Stimulated activated naive CD4-positive, alpha-beta T cell treated with Interleukin-2 at 50 U/mL for 16 hours (primary cell): ENCODE measurements around the gene ABCC3.

ENCODE experiments used
- DNase-seq: peaks from one replicate; lab custom pipeline; 2025; lab: John Stamatoyannopoulos, UW

ABCC3 gene

DNA sequence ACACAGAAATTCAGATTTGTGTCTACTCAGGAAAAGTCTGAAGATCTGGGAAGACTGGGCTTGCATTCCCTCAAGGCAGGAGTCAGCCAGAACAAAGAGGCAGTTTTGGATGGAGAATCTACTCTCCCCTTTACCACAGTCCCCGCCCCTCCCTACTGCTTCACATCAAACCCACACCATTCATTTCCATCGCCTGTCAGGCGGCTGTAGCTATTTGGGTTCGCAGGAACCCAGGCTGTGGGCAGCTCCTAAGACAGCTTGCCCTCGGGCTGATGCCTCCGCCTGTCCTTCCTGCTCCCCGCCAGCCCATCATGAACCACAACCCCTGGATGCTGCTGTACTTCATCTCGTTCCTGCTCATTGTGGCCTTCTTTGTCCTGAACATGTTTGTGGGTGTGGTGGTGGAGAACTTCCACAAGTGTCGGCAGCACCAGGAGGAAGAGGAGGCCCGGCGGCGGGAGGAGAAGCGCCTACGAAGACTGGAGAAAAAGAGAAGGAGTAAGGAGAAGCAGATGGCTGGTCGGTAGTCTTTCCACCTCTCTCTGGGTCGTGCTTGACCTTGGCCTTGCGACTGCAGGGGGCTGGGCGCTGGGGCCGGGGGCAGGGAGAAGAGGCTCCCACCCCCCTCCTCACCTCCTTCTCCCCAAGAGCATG is 27.0 kb upstream of the ABCC3 start:
- no peak for DNase-seq

DNA sequence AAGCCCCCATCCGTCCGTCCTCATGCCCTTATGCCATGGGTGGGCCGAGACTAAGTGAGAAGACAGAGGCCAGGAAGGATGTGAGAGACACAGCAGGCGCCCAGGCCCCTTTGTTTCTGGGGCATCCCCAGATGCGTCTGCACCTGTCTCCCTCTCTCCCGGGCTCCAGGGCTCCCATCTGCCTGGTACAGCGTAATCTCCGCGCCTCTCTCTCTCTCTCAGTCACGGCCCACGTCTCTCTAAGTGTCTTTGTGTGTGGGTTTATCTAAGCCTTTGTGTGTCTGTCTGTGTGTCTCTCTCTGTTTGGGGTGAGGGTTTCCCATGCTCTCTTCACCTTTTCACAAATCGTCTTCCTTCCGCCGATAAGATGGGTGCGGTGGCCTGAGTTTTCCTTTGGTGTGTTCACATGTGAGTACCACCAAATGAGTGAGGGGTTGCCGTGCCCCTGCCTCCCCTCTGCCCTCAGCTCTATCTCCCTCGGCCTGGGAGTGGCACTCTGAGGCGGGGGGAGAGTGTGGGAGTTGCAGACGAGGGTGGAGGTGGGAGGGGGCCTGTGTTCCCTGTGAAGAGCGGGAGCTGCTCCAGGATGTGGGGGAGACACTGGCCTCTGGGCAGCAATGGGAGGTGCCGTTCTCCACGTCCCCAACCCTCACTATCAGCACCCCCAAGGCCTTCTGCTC is 25.8 kb upstream of the ABCC3 start:
- no peak for DNase-seq

GRCh38 chr17:50609380-50610074 is 25.2 kb upstream of the ABCC3 start:
- no peak for DNase-seq

GRCh38 chr17:50611634-50612033 is 23.0 kb upstream of the ABCC3 start:
- no peak for DNase-seq

- no peak for DNase-seq
Observed at GRCh38 chr17:50612281-50612680, 22.4 kb upstream of the ABCC3 start.

DNA sequence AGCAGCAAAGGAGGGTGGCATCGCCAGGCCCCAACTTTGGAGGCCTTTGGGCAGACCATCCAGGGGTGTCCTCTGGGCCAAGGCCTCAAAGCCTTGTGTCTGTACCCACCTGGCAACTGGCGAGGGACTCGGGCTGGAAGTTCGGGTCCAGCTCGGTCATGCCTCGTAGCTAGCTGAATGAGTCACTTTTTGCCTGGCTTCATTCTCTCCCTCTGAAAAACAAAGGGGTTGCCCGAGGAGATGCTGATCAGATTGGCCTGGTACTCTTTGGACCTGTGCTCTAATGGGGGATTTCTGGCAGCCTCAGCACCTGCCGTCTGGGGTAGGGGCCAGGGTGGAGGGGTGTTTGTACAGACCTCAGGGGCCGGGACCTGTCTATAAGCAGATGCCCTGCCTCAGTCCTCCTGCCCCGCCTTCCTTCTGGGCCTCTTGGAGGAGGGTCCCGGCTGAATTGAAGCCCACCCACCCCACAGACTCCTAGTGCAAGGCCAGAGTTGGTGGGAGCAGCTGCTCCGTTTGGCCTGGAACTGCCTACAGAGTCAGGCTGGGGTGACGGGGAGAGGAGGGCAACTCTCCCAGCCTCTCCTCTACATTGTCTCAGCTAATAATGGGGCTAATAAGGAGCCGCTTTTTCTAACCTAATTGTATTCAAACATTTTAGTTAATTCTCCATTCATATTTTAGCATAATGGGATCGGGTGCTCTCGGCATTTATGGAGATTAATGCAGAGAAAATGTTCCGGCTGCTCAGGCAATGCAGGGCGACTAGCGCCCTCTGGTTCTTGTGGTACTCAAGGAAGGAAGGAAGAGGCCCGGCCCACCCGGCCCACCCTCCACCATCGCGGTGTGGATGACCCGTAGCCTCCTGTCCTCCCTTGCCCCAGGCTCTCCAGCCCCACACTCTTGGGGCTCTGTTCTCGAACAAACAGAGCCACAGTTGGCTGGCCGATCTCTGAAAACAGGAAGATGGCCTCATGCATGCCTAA is 21.4 kb upstream of the ABCC3 start:
- DNase-seq, result no peak

- no peak for DNase-seq
Observed at GRCh38 chr17:50614471-50615051, 20.1 kb upstream of the ABCC3 start.

- no peak for DNase-seq
Observed at GRCh38 chr17:50615828-50616227, 18.9 kb upstream of the ABCC3 start.

DNA sequence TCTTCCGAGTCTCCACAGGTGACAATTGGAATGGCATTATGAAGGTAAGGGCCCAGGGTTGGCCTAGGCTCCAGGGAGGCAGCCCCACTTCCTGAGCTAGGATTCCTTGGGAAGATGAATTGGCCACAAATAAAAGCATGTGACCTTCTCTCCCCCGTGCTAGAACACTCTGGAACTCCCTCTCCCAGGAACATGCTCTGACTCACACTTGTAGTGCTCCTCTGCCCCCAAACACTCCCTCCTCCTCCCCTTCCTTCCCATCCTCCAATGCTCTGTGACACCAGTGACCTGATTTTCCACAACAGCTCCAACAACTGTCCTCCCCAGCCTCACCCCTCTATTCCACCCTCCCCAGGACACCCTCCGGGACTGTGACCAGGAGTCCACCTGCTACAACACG is 16.4 kb upstream of the ABCC3 start:
- no peak for DNase-seq

DNA sequence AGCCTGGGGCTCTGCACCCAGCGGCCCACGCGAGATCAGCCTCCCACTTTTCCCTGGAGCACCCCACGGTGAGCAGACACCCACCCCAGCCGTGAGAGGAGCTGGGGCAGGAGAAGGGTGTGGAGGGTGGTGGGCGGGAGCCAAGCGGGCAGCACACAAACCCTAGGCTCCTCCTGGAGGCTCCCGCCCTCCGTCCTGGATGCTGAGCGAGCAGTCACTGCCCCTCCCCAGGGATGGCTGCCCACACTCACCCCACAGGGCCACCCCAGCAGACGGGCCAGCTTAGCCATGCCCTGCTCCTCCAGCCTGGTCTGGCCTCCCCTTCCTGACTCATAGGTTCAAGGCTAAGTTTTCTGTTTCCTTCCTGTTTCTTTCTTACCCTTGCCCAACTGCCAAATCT is 15.7 kb upstream of the ABCC3 start:
- no peak for DNase-seq

GRCh38 chr17:50619489-50619888 is 15.2 kb upstream of the ABCC3 start:
- DNase-seq, result no peak

GRCh38 chr17:50620237-50620636 is 14.4 kb upstream of the ABCC3 start:
- DNase-seq, result no peak

DNA sequence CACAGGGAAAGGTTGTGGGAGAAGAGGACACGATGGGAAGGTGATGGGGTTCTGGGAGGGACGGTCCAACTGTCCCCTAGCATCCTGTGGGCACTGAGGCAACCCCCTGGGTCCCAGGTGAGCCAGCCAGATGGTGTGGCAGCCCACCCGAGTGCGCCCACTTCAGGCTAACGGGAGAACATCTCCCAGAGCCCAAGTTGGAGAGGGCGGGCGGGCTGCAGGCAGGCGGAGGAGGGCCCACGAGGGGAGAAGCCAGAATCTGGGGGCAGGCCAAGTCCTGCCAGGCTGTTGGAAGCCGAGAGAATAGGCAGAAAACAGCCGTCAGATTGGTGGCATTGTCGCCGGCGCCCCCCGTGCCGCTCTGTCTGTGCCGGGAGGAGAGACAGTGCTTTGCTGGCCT is 13.8 kb upstream of the ABCC3 start:
- DNase-seq, result no peak

- no peak for DNase-seq
Observed at GRCh38 chr17:50621574-50622031, 13.1 kb upstream of the ABCC3 start.

- DNase-seq, result no peak
Observed at GRCh38 chr17:50624321-50624934, 10.3 kb upstream of the ABCC3 start.

GRCh38 chr17:50625032-50625871 is 9.4 kb upstream of the ABCC3 start:
- no peak for DNase-seq

DNA sequence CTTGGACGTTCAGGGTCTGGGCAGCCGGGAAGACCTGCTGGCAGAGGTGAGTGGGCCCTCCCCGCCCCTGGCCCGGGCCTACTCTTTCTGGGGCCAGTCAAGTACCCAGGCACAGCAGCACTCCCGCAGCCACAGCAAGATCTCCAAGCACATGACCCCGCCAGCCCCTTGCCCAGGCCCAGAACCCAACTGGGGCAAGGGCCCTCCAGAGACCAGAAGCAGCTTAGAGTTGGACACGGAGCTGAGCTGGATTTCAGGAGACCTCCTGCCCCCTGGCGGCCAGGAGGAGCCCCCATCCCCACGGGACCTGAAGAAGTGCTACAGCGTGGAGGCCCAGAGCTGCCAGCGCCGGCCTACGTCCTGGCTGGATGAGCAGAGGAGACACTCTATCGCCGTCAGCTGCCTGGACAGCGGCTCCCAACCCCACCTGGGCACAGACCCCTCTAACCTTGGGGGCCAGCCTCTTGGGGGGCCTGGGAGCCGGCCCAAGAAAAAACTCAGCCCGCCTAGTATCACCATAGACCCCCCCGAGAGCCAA is 8.6 kb upstream of the ABCC3 start:
- peak; percentile 55 for DNase-seq

DNA sequence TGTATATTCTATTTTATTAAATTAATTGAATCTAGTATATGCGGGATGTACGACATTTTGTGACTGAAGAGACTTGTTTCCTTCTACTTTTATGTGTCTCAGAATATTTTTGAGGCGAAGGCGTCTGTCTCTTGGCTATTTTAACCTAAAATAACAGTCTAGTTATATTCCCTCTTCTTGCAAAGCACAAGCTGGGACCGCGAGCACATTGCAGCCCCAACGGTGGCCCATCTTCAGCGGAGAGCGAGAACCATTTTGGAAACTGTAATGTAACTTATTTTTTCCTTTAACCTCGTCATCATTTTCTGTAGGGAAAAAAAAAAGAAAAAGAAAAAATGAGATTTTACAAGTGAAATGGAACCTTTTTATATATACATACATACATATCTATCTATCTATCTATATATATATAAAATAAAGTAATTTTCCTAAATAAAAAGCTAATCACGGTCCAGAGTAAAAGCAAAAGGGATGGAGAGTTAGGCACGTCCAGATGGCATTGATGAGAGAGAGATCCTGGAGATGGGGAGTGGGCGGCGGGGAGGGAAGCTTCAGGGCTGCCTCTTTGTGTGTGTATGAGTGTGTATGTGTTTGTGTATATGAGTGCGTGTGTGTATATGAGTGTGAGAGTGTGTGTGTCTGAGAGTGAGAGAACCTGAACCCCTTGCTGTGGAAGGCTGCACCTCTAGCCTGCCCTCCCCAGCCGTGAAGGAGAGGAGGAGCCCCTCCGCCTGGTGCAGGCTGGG is 7.5 kb upstream of the ABCC3 start:
- DNase-seq, result no peak
